ENCODE measurements around the gene SLC35F4.

Gene SLC35F4

DNA sequence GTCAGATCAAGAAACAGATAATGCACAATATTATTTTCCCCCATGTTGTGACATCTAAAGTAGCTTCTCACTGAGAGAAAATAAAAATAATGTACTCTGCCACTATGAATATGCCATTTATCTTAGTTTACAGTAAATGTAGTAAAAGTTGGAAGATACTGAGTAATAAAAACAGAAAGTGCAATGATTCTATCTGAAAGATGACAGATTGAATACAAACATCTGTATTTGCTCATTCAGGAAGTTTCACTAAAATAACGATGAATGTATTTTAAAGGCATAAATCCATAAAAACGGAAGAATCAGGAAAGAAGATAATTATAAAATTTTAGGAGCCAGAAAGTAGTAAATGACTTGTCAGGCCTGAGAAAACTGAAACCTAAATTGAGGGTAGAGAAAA lies 18.2 kb downstream of the SLC35F4 start:
- DNase-seq: no peak

DNA sequence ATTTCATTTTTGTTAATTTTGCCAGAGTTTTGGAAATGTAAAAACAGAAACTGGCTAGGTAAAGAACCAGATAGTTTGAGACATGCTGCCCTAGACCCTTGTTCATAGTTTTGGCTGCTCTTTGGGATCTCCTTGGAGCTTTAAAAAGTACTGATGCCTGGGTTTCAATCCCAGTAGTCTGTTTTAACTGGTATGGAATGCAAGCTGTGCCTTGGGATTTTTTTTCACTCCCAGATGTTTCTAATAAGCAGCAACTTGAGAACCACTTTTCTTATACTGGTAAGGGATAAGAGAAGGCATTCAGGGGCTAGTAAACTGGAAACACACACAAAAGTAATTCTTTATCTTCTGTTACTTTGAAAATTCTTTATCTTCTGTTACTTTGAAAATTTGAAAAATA lies 18.8 kb downstream of the SLC35F4 start:
- DNase-seq: no peak

GRCh38 chr14:57846596-57846995 lies 19.3 kb downstream of the SLC35F4 start:
- DNase-seq: no peak

DNA sequence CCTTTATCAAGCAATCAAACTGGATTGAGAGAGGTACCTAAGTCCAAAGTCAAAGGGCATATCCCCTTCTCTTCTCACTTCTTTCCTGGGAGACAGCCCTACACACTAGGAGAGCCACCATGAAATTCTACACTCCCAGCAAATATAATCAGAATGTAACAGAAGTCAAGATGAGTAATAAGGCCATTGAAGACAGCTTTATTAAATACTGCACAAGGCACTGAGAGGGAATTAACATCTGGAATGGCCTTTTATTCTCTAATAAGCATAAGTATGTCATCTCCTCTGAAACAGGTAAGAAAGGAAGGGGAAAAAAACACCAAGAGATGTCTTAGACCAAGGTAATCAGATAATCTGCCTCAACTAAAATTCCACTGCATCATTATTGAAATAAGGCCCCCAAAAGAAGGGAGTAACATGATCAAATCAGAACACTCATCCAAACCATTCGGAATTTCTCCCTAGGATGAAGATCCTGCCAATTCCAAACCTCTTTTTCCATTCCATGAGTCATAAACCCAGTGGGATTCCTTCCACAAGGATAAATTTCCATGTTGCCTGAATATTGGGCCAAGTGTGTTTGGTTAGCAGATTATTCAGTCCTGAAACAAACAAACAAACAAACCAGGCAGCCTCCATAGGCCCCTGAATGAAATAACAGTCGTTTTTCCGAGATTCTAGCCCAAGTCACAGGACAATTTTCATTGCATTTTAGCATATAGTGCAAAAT lies 19.9 kb downstream of the SLC35F4 start:
- no peak for DNase-seq

DNA sequence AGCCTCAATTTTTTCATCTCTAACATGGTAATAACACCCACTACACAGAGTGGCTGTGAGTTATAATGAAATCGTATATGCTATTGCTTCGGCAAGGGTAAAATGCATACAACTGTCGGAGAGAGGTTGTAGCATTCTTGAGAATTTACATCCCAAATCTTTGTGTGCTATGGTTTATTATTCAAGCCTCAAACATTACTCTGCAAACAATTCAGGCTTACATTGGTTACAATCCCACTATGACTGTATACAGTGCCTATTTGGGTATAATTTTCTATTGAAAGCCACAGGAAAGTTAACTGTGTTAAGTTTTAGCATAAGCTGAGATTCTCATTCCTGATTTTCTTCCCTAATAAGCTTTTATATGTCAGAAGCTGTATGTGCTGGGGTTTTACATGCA lies 20.6 kb downstream of the SLC35F4 start:
- no peak for DNase-seq

GRCh38 chr14:57837267-57837666 lies 28.6 kb downstream of the SLC35F4 start:
- DNase-seq: no peak

DNA sequence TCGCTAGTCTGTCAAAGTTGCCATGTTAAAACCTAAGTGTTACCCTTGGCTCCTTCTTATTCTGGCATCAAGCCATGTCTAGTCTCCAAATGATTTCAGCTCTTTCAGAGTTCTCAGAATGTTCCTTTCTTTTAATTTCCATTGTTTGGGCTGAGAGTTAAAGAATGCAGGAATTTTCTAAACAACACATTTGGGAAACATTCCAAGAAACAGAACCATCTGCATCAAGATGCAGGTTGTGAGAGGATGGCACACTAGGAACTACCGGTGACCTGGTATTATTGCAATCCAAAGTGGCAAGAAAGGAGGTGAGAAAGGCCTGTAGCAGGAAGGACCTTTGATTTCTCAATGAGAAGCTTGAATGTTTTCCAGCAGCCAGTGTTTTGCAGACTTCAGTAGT lies 30.1 kb downstream of the SLC35F4 start:
- DNase-seq: no peak

GRCh38 chr14:57834961-57835360 lies 30.9 kb downstream of the SLC35F4 start:
- no peak for DNase-seq

- DNase-seq: no peak
Observed at GRCh38 chr14:57834001-57834598, 31.8 kb downstream of the SLC35F4 start.

DNA sequence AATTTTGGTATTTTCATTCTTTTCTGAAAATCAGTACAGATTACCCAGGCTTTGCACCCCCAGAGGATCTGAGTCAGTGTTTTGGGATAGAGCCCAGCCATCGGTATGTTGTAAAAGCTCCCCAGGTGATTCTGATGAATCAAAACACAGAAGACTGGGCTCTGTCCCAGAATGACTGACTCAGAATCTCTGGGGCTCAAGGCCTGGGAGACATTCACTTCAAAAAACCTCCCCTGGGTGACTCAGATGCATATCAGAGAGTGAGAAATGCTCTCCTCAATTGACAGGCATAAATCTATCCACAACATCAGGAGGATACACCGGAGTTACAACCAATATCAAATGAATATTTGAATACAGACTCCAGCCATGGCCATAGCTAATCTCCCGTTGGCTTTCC lies 32.6 kb downstream of the SLC35F4 start:
- DNase-seq: no peak

GRCh38 chr14:57831981-57832380 lies 33.9 kb downstream of the SLC35F4 start:
- DNase-seq: no peak

GRCh38 chr14:57828713-57829112 lies 37.2 kb downstream of the SLC35F4 start:
- DNase-seq: no peak

DNA sequence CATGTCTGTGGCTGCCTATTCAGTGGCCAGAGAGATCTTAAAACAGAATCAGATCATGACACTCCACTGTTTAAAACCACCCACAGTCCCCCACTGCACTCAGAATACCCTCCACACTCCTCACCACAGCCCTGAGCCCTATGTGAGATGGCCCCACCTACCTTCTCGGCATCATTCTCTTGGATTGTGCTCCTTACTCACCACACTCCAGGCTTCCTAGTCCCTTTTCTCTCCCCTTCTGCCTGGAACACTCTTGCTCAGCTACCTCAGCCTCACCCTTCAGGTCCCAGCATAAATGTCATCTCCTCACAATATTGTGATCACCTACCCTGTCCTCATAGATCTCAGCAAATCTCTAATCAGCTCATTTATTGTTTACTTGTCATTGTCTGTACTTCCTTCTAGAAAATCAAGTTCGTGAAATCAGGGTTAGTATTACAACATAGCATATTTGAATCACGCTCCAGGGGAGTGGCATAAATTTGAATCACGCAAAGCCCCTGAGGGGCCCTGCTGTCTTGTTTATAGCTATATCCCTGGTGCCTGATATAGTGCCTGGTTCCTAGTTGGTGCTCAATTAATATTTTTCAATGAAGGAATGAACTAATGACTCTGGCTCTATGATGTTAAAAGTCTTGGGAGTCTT lies 42.8 kb downstream of the SLC35F4 start:
- DNase-seq: no peak

DNA sequence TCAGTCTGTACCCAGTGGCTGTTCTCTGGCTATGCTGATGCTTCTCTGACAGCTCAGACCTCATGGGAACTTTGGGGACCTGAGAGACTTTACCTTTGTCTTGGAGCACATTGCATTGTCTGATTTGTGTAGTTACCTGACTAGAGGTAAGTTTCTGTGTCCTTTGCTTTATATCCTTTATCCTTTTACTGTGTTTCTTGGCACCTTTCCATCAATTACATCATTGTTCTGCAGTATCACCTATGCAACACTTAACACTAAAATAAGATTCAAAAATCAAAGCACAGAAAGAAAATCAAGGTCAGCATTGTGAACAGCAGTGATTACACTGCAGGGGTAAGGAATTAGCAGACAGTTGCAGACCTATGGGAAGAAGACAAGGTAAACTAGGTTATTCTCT lies 43.8 kb downstream of the SLC35F4 start:
- DNase-seq: no peak

GRCh38 chr14:57820581-57820980 lies 45.3 kb downstream of the SLC35F4 start:
- DNase-seq: no peak

DNA sequence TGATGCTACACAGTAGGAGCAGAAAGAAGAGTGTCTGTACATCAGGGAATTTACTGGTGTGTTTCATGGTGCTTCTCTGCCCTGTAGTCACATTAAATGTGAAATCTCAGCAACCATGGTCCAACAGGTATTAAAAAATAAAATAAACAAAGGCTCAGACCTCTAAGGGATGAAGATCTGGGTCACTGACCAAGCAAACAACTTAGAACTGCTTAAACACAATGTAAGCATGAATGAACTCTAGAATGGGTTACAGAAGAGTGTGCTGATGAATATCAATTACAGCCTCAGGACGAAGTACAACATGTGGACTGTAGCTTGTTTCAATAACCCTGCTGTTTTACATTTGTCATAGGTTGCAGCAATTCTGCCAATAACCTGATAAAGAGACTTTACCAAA lies 47.4 kb downstream of the SLC35F4 start:
- no peak for DNase-seq

GRCh38 chr14:57816568-57817284 lies 49.2 kb downstream of the SLC35F4 start:
- no peak for DNase-seq

GRCh38 chr14:57814726-57815125 lies 51.2 kb downstream of the SLC35F4 start:
- DNase-seq: no peak

GRCh38 chr14:57812741-57813140 lies 53.2 kb downstream of the SLC35F4 start:
- DNase-seq: no peak

DNA sequence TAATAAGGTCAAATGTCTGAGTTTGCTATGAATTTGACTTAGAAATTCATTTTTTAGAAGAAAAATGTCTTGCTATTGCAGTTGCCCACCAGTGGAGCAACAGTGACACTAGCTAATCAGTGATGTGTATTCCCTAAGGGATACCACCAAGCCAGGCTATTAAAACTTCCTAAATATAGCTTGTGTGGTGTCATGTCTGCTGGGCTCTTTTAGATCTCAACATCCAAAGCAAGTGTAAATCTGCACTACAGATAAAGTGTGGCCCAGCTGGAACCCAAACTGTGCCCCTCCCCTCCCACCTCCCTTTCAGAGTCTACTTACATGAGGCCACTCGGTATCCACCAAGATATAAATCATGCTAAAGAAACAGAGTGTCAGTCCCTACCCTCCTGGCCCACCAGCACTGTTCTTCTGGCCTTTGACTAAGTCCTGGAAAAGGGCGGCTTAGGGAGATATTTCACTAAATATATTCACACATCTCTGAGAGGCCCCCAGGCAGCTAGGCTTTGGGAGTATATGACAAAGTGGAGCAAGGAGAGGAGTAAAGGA lies 53.8 kb downstream of the SLC35F4 start:
- DNase-seq: no peak

GRCh38 chr14:57809808-57810207 lies 56.1 kb downstream of the SLC35F4 start:
- no peak for DNase-seq

GRCh38 chr14:57797160-57797559 lies 68.7 kb downstream of the SLC35F4 start:
- DNase-seq: no peak

GRCh38 chr14:57796556-57796955 lies 69.3 kb downstream of the SLC35F4 start:
- DNase-seq: no peak
